GM10248 (cell line): ENCODE measurements around the gene LSM12.

Source experiments
- CTCF ChIA-PET: fragments of 300-600 bp; sonication (Branson Sonifier 250); formaldehyde crosslinking; extraction: SDS; loops from one replicate; lab custom pipeline; 2021; ENCODE audit warnings: antibody characterized with exemption; lab: Yijun Ruan, JAX
- POLR2A ChIA-PET: fragments of 350-650 bp; sonication (Branson Sonifier 250); formaldehyde crosslinking; extraction: SDS; loops from one replicate; lab custom pipeline; 2020; ENCODE audit warnings: antibody characterized with exemption; lab: Yijun Ruan, JAX
- DNase-seq: peaks from one replicate; pipeline ENCODE4 v3.0.0; 2012; ENCODE audit errors: extremely low spot score
- CTCF ChIP-seq: IDR thresholded peaks from 2 replicates; pipeline ENCODE4 v1.5.1; 2012; ENCODE audit warnings: mild to moderate bottlenecking, low read depth; ENCODE audit errors: extremely low read depth, missing control alignments, control extremely low read depth

LSM12 gene

DNA sequence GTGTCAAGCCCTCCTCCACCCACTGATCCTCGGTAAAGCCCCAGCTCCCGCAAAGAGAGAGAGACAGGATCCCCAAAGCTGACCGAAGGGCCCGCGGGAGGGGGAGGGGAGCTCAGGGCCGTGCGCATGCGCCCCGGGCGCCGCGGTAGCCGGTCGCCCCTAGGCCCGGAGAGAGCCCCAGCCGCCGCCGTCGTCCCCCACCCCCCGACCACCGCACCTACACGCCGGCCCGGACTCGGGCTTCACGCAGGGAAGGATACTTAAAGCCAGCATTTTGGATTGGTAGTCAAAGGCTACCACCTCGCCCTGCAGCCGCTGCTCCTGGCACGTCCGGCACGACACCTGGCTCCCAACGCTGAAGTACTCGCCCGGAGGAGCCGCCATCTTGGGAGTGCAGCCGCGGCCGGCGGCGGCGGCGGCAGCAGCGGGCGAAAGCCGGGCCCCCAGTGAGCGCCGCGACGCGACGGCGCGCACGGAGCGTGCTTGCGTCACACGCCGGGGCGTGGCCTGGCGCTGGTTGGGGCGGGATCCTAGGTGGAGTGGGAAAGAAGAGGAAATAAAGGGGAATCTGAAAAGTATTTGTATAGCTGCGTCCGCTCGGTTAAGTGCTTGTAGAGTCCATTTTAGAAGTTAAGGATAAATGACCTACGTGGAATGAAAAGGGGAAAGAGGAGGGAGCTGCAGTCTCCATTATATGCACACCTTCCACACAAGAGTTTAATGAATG lies at the start of gene LSM12:
Gene LSM12 (minus strand): TSS at position 468 of the 727 bp plus-strand sequence. CDS start 84 bp downstream, at position 384.
- ChIA-PET CTCF (interaction anchor here (1.1 to 2.1 kb wide), 2 partner anchors 9 to 16 kb away, joined by 3 to 5 read pairs; no protein-coding TSS in a partner anchor), POLR2A (no interaction called here)
- no peak for TF ChIP-seq CTCF
- DNase-seq = peak; percentile 91

DNA sequence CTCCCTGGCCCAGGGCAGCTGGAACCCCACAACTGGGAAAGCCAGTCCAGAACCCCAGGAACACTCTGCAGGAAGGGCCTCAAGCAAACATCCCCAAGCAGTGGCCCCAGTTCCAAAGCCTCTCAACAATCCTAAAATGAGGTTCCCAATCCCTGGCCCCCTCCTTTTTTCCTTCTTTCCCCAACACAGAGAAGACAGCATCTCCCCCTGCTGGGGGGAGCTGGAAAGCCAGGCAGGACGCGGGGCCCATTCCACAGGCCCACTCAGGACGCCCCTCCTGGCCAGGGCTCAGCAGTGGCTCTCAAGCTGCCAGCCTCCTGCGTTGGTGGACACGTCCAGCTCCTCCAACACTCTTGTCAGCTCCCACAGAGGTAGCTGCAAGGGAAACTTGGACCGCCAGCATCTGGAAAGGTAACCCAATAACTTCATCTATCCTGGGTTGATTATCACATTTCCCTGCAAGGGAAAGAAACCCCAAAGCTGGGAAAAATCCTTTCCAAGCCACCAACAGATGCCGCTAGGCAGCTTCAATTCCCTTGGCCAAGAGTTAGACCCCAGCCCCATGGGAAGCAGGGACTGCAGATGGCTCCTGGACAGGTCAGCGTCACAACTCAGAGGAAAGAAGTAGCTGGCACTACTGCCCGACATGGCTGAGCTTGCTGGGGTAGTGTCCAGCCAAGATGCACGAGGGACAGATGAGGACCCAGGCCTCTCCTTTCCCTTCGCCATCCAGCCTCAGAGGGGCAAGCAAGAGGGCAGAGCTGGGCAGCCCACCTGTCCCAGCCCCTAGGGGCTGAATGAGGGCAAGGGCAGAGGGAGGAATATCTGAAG lies 49.3 kb upstream of the LSM12 start:
- CTCF ChIA-PET = interaction anchor here (0.5 to 4.5 kb wide), 28 partner anchors 9 to 172 kb away, joined by 3 to 37 read pairs (median 4); partner anchors contain the start of genes G6PC3 and PPY
- no peak for DNase-seq
- POLR2A ChIA-PET = interaction anchor here (0.6 kb wide), 1 partner anchor 1036 kb away, joined by 4 read pairs; no protein-coding TSS in a partner anchor
- TF ChIP-seq CTCF = peak; percentile 73

DNA sequence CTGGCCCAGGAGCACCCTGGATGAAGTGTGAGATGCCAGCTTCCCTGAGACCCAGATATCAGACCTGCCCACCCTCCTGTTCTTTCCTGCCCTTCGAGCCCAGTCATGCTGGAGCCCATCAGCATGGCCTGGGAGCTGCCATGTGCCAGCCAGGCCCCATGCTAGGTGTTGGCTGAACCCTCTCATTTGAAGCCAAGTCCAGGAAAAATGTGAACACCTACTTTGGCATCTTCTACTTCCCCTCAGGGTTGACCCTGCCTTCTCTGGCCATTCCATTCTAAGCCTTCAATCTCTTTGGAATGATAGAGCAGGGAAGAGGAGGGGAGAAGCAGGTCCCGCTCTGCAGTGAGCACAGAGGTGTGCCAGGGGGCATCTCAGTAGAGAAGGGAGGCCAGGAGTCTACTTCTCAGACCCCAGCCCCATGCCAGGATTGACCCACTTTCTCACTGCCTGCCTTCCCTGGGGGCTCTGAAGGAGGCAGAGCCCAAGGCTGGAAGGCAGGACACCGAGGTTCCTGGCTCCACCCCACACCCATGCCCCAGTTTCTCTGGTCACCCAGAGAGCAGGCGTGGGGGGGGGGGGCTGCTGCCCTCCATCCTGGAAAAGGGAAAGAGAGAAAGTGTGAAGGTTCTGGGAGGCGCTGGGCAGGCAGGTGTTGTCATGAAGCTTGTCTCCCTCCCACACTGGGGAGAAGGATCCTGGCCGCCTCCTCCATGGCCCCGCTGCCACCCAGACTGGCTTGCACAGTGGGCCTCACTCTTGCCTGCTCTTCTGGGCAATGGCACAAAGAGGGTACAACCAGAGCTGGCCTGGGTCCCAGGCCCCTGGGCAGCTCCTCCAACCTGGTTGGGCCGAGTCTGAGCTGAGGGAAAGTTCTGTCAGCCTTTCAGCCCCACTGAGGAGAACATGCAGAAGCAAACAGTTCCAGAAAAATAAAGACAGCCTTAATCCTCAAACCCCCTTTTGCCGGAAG lies 47.7 kb upstream of the LSM12 start:
- no peak for TF ChIP-seq CTCF
- DNase-seq = no peak
- CTCF ChIA-PET = interaction anchor here (1.2 to 4.5 kb wide), 10 partner anchors 8 to 171 kb away, joined by 4 to 37 read pairs (median 8); partner anchors contain the start of genes HDAC5 and PPY
- POLR2A ChIA-PET = interaction anchor here (0.7 to 3.0 kb wide), 2 partner anchors 8 to 425 kb away, joined by 3 to 18 read pairs; partner anchors contain the start of gene HDAC5

DNA sequence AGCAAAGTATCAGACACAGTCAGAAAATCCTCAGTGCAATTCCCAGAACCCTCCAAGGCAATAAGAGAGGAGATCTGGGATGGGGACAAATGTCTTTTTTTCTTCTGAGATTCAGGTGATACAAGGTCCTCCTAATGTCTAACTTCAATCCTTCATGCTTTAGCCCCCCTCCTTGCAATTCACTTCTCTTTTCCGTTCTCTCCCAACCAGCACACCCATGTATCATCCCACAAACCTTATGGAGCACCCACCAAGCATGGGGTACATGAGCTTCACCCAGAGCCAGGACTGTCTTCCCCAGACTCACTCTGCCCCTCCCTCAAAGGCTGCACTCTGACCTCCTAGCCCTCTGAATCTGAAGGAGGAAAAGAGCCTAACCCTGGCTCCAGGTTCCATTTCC lies 46.9 kb upstream of the LSM12 start:
- ChIA-PET POLR2A (interaction anchor here (3.0 kb wide), 1 partner anchor 9 kb away, joined by 18 read pairs; the partner anchor contains the start of gene HDAC5), CTCF (interaction anchor here (1.8 kb wide), 1 partner anchor 10 kb away, joined by 8 read pairs; the partner anchor contains the start of gene HDAC5)
- no peak for TF ChIP-seq CTCF
- no peak for DNase-seq

GRCh38 chr17:44112284-44113280 lies 46.1 kb upstream of the LSM12 start:
- no peak for TF ChIP-seq CTCF
- POLR2A ChIA-PET = interaction anchor here (0.7 to 3.0 kb wide), 2 partner anchors 10 to 189 kb away, joined by 5 to 18 read pairs; partner anchors contain the start of gene HDAC5
- DNase-seq = no peak
- CTCF ChIA-PET = interaction anchor here (1.5 to 1.8 kb wide), 2 partner anchors 10 to 13 kb away, joined by 5 to 7 read pairs; no protein-coding TSS in a partner anchor
